HL-60 (cell line): Measurements from ENCODE around the gene OR1K1.

Experiments
- CTCF ChIP-seq: IDR thresholded peaks from one replicate; pipeline ENCODE4 v1.5.1; 2011; ENCODE audit warnings: low read length, control low read depth, inconsistent platforms; ENCODE audit not compliant: insufficient read depth
- REST ChIP-seq: IDR thresholded peaks from 2 replicates; pipeline ENCODE4 v1.6.1; 2012; ENCODE audit warnings: low read depth; ENCODE audit not compliant: insufficient replicate concordance

- TF ChIP-seq CTCF (no peak), REST (no peak)
These were observed 23.0 kb downstream of the OR1K1 start for GRCh38 chr9:122822938-122823337.
